PC-3 (cell line): ENCODE measurements around the gene PABPN1L. TPM values are rescaled to one million over a fixed set of nuclear protein-coding genes. Genes with fewer than 3 reads are reported as not detected.

Experiments
- ATAC-seq: fragments of 200-7000 bp; cut with Tn5 transposase; 2 replicates; pipeline ENCODE4 v1.9.1; 2020; ENCODE audit warnings: mild to moderate bottlenecking, moderate library complexity
- BruUV-seq: library from RNA; stranded (reverse); fragments of 400-500 nt; replicated peaks from 2 replicates; lab custom pipeline; 2021; lab: Mats Ljungman, UMichigan
- CTCF ChIA-PET: fragments of 300-600 bp; sonication (Branson Sonifier 250); formaldehyde crosslinking; loops from one replicate; lab custom pipeline; 2022; ENCODE audit warnings: antibody characterized with exemption; lab: Charles Lee
- POLR2A ChIA-PET: fragments of 300-600 bp; sonication (Branson Sonifier 250); formaldehyde crosslinking; loops from one replicate; lab custom pipeline; 2022; ENCODE audit warnings: antibody characterized with exemption; ENCODE audit not compliant: unreplicated experiment; lab: Charles Lee
- DNase-seq: peaks from one replicate; pipeline ENCODE4 v3.0.0-alpha.2; 2015
- H2AFZ ChIP-seq: fragments of 300-600 bp; sonication (generic); 2 replicates; pipeline ENCODE4 v1.6.0; 2016; ENCODE audit warnings: antibody characterized with exemption, low read length
- H3F3A ChIP-seq: fragments of 300-600 bp; sonication (generic); one replicate; pipeline ENCODE4 v1.6.0; 2017; ENCODE audit warnings: antibody characterized with exemption, low read length, control low read depth, mild to moderate bottlenecking; ENCODE audit not compliant: unreplicated experiment
- H3K27ac ChIP-seq: fragments of 300-600 bp; sonication (generic); 2 replicates; pipeline ENCODE4 v1.5.1; 2016; ENCODE audit warnings: mild to moderate bottlenecking, low read length
- H3K27me3 ChIP-seq: fragments of 300-600 bp; sonication (generic); 2 replicates; pipeline ENCODE4 v1.6.1; 2016; ENCODE audit warnings: low read length, mixed read lengths
- H3K36me3 ChIP-seq: fragments of 300-600 bp; sonication (generic); 2 replicates; pipeline ENCODE4 v1.6.1; 2016; ENCODE audit warnings: low read depth, mixed run types, low read length, mixed read lengths
- H3K4me1 ChIP-seq: fragments of 300-600 bp; sonication (generic); 2 replicates; pipeline ENCODE4 v1.5.1; 2016; ENCODE audit warnings: low read length; ENCODE audit not compliant: insufficient read depth
- H3K4me2 ChIP-seq: fragments of 300-600 bp; sonication (generic); 2 replicates; pipeline ENCODE4 v1.6.0; 2016; ENCODE audit warnings: low read length
- H3K4me3 ChIP-seq: fragments of 300-600 bp; sonication (generic); 2 replicates; pipeline ENCODE4 v1.5.1; 2016; ENCODE audit warnings: mild to moderate bottlenecking, low read length, mixed read lengths
- H3K79me2 ChIP-seq: fragments of 300-600 bp; sonication (generic); 2 replicates; pipeline ENCODE4 v1.6.1; 2017; ENCODE audit warnings: low read length, mixed read lengths
- H3K9ac ChIP-seq: fragments of 300-600 bp; sonication (generic); 2 replicates; pipeline ENCODE4 v1.6.0; 2016; ENCODE audit warnings: mild to moderate bottlenecking, low read length
- H3K9me2 ChIP-seq: fragments of 300-600 bp; sonication (generic); replicated peaks from 2 replicates; pipeline ENCODE4 v1.6.1; 2016; ENCODE audit warnings: mixed run types, low read length, mixed read lengths
- H3K9me3 ChIP-seq: fragments of 300-600 bp; sonication (generic); 2 replicates; pipeline ENCODE4 v1.6.1; 2016; ENCODE audit warnings: low read length, mixed read lengths
- H4K20me1 ChIP-seq: fragments of 300-600 bp; sonication (generic); 2 replicates; pipeline ENCODE4 v1.6.1; 2016; ENCODE audit warnings: low read length, mixed read lengths
- EZH2 ChIP-seq: fragments of 300-600 bp; sonication (generic); IDR thresholded peaks from one replicate; pipeline ENCODE4 v1.6.1; 2017; ENCODE audit warnings: antibody characterized with exemption, mild to moderate bottlenecking, low read length; ENCODE audit not compliant: unreplicated experiment
- EZH2phosphoT487 ChIP-seq: fragments of 300-600 bp; sonication (generic); IDR thresholded peaks from 2 replicates; pipeline ENCODE4 v1.6.1; 2018; ENCODE audit warnings: mild to moderate bottlenecking, antibody characterized with exemption, low read length, borderline replicate concordance
- intact Hi-C: fragments of 100-400 bp; cut with micrococcal nuclease; formaldehyde crosslinking; loops from 2 replicates; pipeline ENCODE4 v1.9.0; 2023
- total RNA-seq: library from RNA; depleted of rRNA; stranded (reverse); fragments of >200 nt; gene quantifications from 2 replicates; pipeline ENCODE4 v1.2.3, GENCODE V29; 2014
- TF ChIP-seq, protein P1 (sequence below): fragments of 300-600 bp; sonication (generic); conservative IDR thresholded peaks from 2 replicates; pipeline ENCODE4 v1.5.1; 2017; ENCODE audit warnings: antibody characterized with exemption, low read depth, mild to moderate bottlenecking, low read length

The PABPN1L gene
- total RNA-seq, 1 experiment from 2014 or later = not detected

DNA sequence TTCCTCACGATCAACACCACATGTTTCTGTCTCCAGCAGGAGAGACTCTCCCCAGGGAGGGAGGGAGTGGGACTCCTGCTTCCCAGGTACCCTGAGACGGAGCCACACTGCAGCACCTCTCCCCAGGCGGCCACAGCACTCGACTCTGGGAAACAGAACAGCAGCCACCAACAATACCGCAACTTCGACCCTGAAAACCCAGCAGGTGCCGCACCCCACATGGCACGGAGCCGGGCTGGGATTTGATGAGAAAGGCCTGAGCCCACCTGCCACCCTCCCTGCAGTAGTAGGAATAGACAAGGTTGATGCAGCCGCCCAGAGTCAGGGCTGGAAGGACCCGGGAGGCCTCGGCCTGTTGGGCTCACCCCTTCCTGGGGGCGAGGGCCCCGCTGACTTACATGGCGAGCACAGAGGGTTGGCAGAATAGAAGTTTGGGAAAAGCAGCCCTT, 24.1 kb downstream of the PABPN1L start:
- Histone ChIP-seq H3F3A (no peaks in the 10 kb centered on the region), H3K9me3 (no peaks in the 10 kb centered on the region), H3K9me2 (no peaks in the 10 kb centered on the region), H3K79me2 (no peaks in the 10 kb centered on the region), H3K4me1 (no peaks in the 10 kb centered on the region), H3K36me3 (no peaks in the 10 kb centered on the region), H4K20me1 (no peaks in the 10 kb centered on the region), H3K4me2 (no peak overlapping the region), H3K9ac (no peak overlapping the region), H3K27ac (no peak overlapping the region), H3K27me3 (no peaks in the 10 kb centered on the region), H3K4me3 (no peak overlapping the region), H2AFZ (no peak overlapping the region)
- BruUV-seq = no TSS peak
- ATAC-seq = no peak
- no peak for TF ChIP-seq EZH2
- TF ChIP-seq, protein P1, sequence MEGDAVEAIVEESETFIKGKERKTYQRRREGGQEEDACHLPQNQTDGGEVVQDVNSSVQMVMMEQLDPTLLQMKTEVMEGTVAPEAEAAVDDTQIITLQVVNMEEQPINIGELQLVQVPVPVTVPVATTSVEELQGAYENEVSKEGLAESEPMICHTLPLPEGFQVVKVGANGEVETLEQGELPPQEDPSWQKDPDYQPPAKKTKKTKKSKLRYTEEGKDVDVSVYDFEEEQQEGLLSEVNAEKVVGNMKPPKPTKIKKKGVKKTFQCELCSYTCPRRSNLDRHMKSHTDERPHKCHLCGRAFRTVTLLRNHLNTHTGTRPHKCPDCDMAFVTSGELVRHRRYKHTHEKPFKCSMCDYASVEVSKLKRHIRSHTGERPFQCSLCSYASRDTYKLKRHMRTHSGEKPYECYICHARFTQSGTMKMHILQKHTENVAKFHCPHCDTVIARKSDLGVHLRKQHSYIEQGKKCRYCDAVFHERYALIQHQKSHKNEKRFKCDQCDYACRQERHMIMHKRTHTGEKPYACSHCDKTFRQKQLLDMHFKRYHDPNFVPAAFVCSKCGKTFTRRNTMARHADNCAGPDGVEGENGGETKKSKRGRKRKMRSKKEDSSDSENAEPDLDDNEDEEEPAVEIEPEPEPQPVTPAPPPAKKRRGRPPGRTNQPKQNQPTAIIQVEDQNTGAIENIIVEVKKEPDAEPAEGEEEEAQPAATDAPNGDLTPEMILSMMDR = no peak
- TF ChIP-seq EZH2phosphoT487 = no peak
- DNase-seq = no peak
- CTCF ChIA-PET = no interaction called here
- intact Hi-C loops = no loop called here
- POLR2A ChIA-PET = no interaction called here

DNA sequence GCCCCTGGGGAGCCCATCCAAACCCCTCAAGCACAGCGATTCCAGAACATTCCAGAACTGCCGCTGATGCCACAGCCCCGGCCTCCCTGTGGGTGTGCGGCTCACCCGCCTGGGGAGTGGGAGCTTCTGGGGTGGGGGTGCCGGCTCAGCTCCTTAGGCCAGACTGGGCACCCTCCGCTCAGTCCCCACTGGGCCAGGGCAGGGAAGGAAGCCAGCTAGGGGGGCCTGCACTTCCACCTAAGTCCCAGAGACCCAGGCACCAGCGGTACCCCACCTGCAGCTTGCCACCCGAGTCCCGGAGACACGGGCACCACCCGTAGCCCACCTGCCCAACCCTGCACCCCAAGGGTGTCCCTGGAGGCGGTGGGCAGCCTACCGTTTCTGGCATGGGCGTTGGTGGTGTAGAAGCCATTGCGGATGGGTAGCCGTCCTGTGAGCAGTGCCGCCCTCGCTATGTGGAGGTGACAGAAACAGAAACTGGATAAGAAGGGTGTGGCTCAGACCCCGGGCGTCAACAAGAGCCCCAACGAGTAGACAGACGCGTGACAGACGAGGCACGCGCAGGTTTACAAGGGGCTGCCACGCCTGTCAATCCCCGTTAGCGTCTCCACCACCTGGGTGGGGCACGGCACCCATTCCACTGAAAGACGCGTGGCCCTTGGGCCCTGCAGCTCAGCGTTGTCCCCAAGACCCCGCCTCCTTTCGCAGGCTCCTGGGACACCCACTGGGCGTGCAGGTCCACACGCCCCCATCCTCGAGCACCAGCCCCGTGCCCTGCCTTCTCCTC, 24.7 kb downstream of the PABPN1L start:
- Histone ChIP-seq H3K27me3 (no peaks in the 10 kb centered on the region), H3F3A (no peaks in the 10 kb centered on the region), H4K20me1 (no peaks in the 10 kb centered on the region), H3K9me2 (no peaks in the 10 kb centered on the region), H3K79me2 (no peaks in the 10 kb centered on the region), H3K9me3 (no peaks in the 10 kb centered on the region), H2AFZ (no peak overlapping the region), H3K4me1 (no peaks in the 10 kb centered on the region), H3K9ac (no peak overlapping the region), H3K36me3 (no peaks in the 10 kb centered on the region), H3K4me2 (no peak overlapping the region), H3K4me3 (no peak overlapping the region), H3K27ac (no peak overlapping the region)
- BruUV-seq = no TSS peak
- intact Hi-C loops = no loop called here
- TF ChIP-seq EZH2 = no peak
- TF ChIP-seq, protein P1 = no peak
- no peak for TF ChIP-seq EZH2phosphoT487
- POLR2A ChIA-PET = no interaction called here
- ATAC-seq (no peak), DNase-seq (no peak)
- CTCF ChIA-PET = no interaction called here

DNA sequence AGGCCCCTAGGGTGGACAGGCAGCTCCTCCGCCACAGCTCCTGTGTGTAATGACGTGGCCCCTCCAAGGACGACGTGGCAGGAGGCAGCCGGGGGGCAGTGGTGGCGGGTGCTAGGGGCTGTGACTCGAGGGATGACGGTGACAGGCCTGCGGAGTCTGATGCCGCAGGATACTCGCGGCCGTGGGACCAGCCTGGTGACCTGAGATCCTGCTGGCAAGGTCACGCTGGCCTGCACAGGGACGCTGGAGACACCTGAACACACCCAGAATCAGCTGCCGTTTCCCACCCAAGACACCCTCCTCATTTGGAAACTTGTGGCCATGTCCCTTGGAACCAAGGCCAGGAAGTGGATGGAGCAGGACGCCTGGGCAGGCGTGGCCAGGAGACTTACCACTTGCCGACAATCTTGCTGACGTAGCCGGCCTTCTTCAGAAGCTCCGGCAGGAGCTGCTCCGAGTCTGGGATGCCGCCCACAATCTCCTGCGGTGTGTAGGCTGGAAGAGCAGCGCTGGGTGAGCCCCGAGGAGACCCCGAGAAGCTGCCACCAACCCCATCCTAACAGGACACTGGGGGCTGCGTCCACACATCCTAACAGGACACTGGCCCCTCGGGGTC, 25.8 kb downstream of the PABPN1L start:
- CTCF ChIA-PET = no interaction called here
- Histone ChIP-seq H3K4me3 (no peak overlapping the region), H4K20me1 (no peaks in the 10 kb centered on the region), H3K9me3 (no peaks in the 10 kb centered on the region), H3F3A (no peaks in the 10 kb centered on the region), H3K36me3 (no peaks in the 10 kb centered on the region), H3K27ac (no peak overlapping the region), H3K79me2 (no peaks in the 10 kb centered on the region), H3K4me2 (no peak overlapping the region), H3K27me3 (no peaks in the 10 kb centered on the region), H3K4me1 (no peaks in the 10 kb centered on the region), H3K9ac (no peak overlapping the region), H3K9me2 (no peaks in the 10 kb centered on the region), H2AFZ (no peak overlapping the region)
- intact Hi-C loops = no loop called here
- no TSS peak for BruUV-seq
- TF ChIP-seq EZH2 = no peak
- TF ChIP-seq, protein P1 = no peak
- POLR2A ChIA-PET = no interaction called here
- DNase-seq (no peak), ATAC-seq (no peak)
